Measurements from ENCODE around the gene YEATS4. TPM values are rescaled to one million over a fixed set of nuclear protein-coding genes. Genes with fewer than 3 reads are reported as not detected.
A peak's percentile ranks its signal among the peaks of the same experiment; 100 is the strongest.

YEATS4 gene
- total RNA-seq, 4 donors from 2014 or later = 4.4 to 32.2 (median 7.9) TPM

- no peak for DNase-seq
- Histone ChIP-seq H3K9me3 (no peaks in the 10 kb centered on the region), H3K27ac (peak overlapping the region; percentile 82 to 91 (median 86)), H3K27me3 (no peaks in the 10 kb centered on the region), H3K4me3 (no peak overlapping the region), H3K36me3 (no peaks in the 10 kb centered on the region), H3K4me1 (peaks cover 8 to 41% (median 23%) of the 10 kb centered on the region in 4 donors)
- 51 to 64% methylated on average over 4 to 6 of the region's 6 CpGs for WGBS, 2 donors (ENCODE audit: low coverage in 1 of 2)
- TF ChIP-seq EP300 (IDR thresholded peaks at IDR 0.05; ENCODE audit: low read depth) (no peak), CTCF (IDR thresholded peaks at IDR 0.05) (no peak), POLR2AphosphoS5 (IDR thresholded peaks at IDR 0.05) (no peak), POLR2A (IDR thresholded peaks at IDR 0.05) (no peak)
- intact Hi-C loops (cut with DNase I; ENCODE audit: low total_unique reads) (no loop called here), in situ Hi-C loops (cut with MboI; ENCODE audit: low pct_ligation_motif_present in 1 of 4, low pct_unique_long_range_greater_than_20kb in 1 of 4, low sequenced_read_pairs in 3 of 4) (no loop called here)
These were observed 26.7 kb upstream of the YEATS4 start for GRCh38 chr12:69332815-69333358.

- DNase-seq = no peak
- intact Hi-C loops (cut with DNase I; ENCODE audit: low total_unique reads) = no loop called here
- no peaks in the 10 kb centered on the region for H3K27me3 ChIP-seq
- H3K36me3 ChIP-seq = no peaks in the 10 kb centered on the region
- in situ Hi-C loops (cut with MboI; ENCODE audit: low pct_ligation_motif_present in 1 of 4, low pct_unique_long_range_greater_than_20kb in 1 of 4, low sequenced_read_pairs in 3 of 4) = no loop called here
- H3K9me3 ChIP-seq = no peaks in the 10 kb centered on the region
- no peak overlapping the region for H3K27ac ChIP-seq
- TF ChIP-seq EP300 (IDR thresholded peaks at IDR 0.05; ENCODE audit: low read depth) = no peak
- no peak for TF ChIP-seq CTCF (IDR thresholded peaks at IDR 0.05)
- no peak for TF ChIP-seq POLR2AphosphoS5 (IDR thresholded peaks at IDR 0.05)
- peaks cover 8 to 39% (median 23%) of the 10 kb centered on the region in 4 donors for H3K4me1 ChIP-seq
- no peak overlapping the region for H3K4me3 ChIP-seq
These were observed 25.4 kb upstream of the YEATS4 start for GRCh38 chr12:69334158-69334557.

GRCh38 chr12:69337311-69338090 is 22.0 kb upstream of the YEATS4 start:
- H3K27me3 ChIP-seq = no peaks in the 10 kb centered on the region
- 87 to 88% methylated on average over 2 of the region's 2 CpGs for whole genome bisulfite sequencing, 2 donors (ENCODE audit: low coverage in 1 of 2)
- TF ChIP-seq POLR2A (IDR thresholded peaks at IDR 0.05) (no peak), EP300 (IDR thresholded peaks at IDR 0.05; ENCODE audit: low read depth) (no peak), POLR2AphosphoS5 (IDR thresholded peaks at IDR 0.05) (no peak), CTCF (IDR thresholded peaks at IDR 0.05) (no peak)
- DNase-seq = no peak
- no peaks in the 10 kb centered on the region for H3K9me3 ChIP-seq
- intact Hi-C loops (cut with DNase I; ENCODE audit: low total_unique reads) = no loop called here
- no peaks in the 10 kb centered on the region for H3K36me3 ChIP-seq
- H3K4me1 ChIP-seq = peaks cover 0 to 9% (median 5%) of the 10 kb centered on the region in 4 donors
- in situ Hi-C loops (cut with MboI; ENCODE audit: low pct_ligation_motif_present in 1 of 4, low pct_unique_long_range_greater_than_20kb in 1 of 4, low sequenced_read_pairs in 3 of 4) = no loop called here
- no peak overlapping the region for H3K27ac ChIP-seq
- no peak overlapping the region for H3K4me3 ChIP-seq

GRCh38 chr12:69338120-69338859 is 21.3 kb upstream of the YEATS4 start:
- WGBS, 2 donors (ENCODE audit: low coverage in 1 of 2) = 73 to 80% methylated on average over 2 to 3 of the region's 3 CpGs
- Histone ChIP-seq H3K4me1 (peaks cover 0 to 7% (median under 1%) of the 10 kb centered on the region in 4 donors), H3K9me3 (no peaks in the 10 kb centered on the region), H3K36me3 (no peaks in the 10 kb centered on the region), H3K27ac (no peak overlapping the region), H3K4me3 (no peak overlapping the region), H3K27me3 (no peaks in the 10 kb centered on the region)
- DNase-seq = no peak
- in situ Hi-C loops (cut with MboI; ENCODE audit: low pct_ligation_motif_present in 1 of 4, low pct_unique_long_range_greater_than_20kb in 1 of 4, low sequenced_read_pairs in 3 of 4) = no loop called here
- intact Hi-C loops (cut with DNase I; ENCODE audit: low total_unique reads) = no loop called here
- TF ChIP-seq POLR2A (IDR thresholded peaks at IDR 0.05) (no peak), POLR2AphosphoS5 (IDR thresholded peaks at IDR 0.05) (no peak), CTCF (IDR thresholded peaks at IDR 0.05) (no peak)

Measured in transverse colon (tissue), 4 donors.